SK-N-SH treated with all-trans-retinoic acid at 6 μM for 48 hours (cell line): Measurements from ENCODE around the gene DYNLRB1.

Experiments used
- ATAC-seq: fragments of 200-7000 bp; cut with Tn5 transposase; 3 replicates; pipeline ENCODE4 v1.9.1; 2020; ENCODE audit warnings: mild to moderate bottlenecking, moderate library complexity
- ARNTL ChIP-seq: fragments of 450-650 bp; formaldehyde crosslinking; IDR thresholded peaks from 2 replicates; pipeline ENCODE4 v1.5.0; 2020; ENCODE audit warnings: low read depth, mild to moderate bottlenecking, moderate library complexity, borderline replicate concordance
- BACH2 ChIP-seq: fragments of 250-450 bp; sonication (Bioruptor Pico); IDR thresholded peaks from 2 replicates; pipeline ENCODE4 v1.9.0; 2021; ENCODE audit warnings: mild to moderate bottlenecking, borderline replicate concordance
- CREB5 ChIP-seq: fragments of 250-450 bp; sonication (Bioruptor Pico); IDR thresholded peaks from 2 replicates; pipeline ENCODE4 v1.5.1; 2020; ENCODE audit warnings: low read depth, mild to moderate bottlenecking, moderate library complexity
- CSDC2 ChIP-seq: fragments of 250-450 bp; sonication (Bioruptor Pico); IDR thresholded peaks from 2 replicates; pipeline ENCODE4 v1.5.0; 2020; ENCODE audit warnings: mild to moderate bottlenecking, moderate library complexity
- CSRNP3 ChIP-seq: fragments of 250-450 bp; sonication (Bioruptor Pico); IDR thresholded peaks from 2 replicates; pipeline ENCODE4 v1.5.1; 2021; ENCODE audit warnings: mild to moderate bottlenecking, moderate library complexity
- ESRRG ChIP-seq: fragments of 250-450 bp; sonication (Bioruptor Pico); IDR thresholded peaks from 2 replicates; pipeline ENCODE4 v1.6.1; 2021; ENCODE audit warnings: mild to moderate bottlenecking
- GLIS3 ChIP-seq: fragments of 250-450 bp; sonication (Bioruptor Pico); IDR thresholded peaks from 2 replicates; pipeline ENCODE4 v1.5.0; 2020; ENCODE audit warnings: mild to moderate bottlenecking, moderate library complexity
- ISL1 ChIP-seq: fragments of 250-450 bp; sonication (Bioruptor Pico); IDR thresholded peaks from 2 replicates; pipeline ENCODE4 v2.1.2; 2022; ENCODE audit warnings: mild to moderate bottlenecking, moderate library complexity
- PATZ1 ChIP-seq: fragments of 250-450 bp; sonication (Bioruptor Pico); IDR thresholded peaks from 2 replicates; pipeline ENCODE4 v1.8.0; 2020; ENCODE audit warnings: mild to moderate bottlenecking, moderate library complexity, borderline replicate concordance
- POU6F1 ChIP-seq: fragments of 250-450 bp; sonication (Bioruptor Pico); IDR thresholded peaks from 2 replicates; pipeline ENCODE4 v1.8.0; 2021; ENCODE audit warnings: low read depth, mild to moderate bottlenecking, moderate library complexity, borderline replicate concordance
- PPARA ChIP-seq: fragments of 250-450 bp; sonication (Bioruptor Pico); IDR thresholded peaks from 2 replicates; pipeline ENCODE4 v1.5.0; 2020; ENCODE audit warnings: mild to moderate bottlenecking, borderline replicate concordance
- RARB ChIP-seq: fragments of 250-450 bp; sonication (Bioruptor Pico); IDR thresholded peaks from 2 replicates; pipeline ENCODE4 v1.8.0; 2021; ENCODE audit warnings: mild to moderate bottlenecking, moderate library complexity
- TCF4 ChIP-seq: fragments of 250-450 bp; sonication (Bioruptor Pico); IDR thresholded peaks from 2 replicates; pipeline ENCODE4 v1.8.0; 2021; ENCODE audit warnings: mild to moderate bottlenecking, moderate library complexity, borderline replicate concordance
- TSHZ2 ChIP-seq: fragments of 250-450 bp; sonication (Bioruptor Pico); IDR thresholded peaks from 2 replicates; pipeline ENCODE4 v1.5.0; 2020; ENCODE audit warnings: mild to moderate bottlenecking, moderate library complexity
- ZC3H10 ChIP-seq: fragments of 250-450 bp; sonication (Bioruptor Pico); IDR thresholded peaks from 2 replicates; pipeline ENCODE4 v1.5.1; 2021; ENCODE audit warnings: mild to moderate bottlenecking, moderate library complexity
- ZFP3 ChIP-seq: fragments of 250-450 bp; sonication (Bioruptor Pico); IDR thresholded peaks from 2 replicates; pipeline ENCODE4 v1.5.0; 2020; ENCODE audit warnings: mild to moderate bottlenecking, moderate library complexity
- ZFP30 ChIP-seq: fragments of 450-650 bp; formaldehyde crosslinking; IDR thresholded peaks from 2 replicates; pipeline ENCODE4 v1.5.0; 2022; ENCODE audit warnings: mild to moderate bottlenecking, moderate library complexity
- ZNF565 ChIP-seq: fragments of 450-650 bp; formaldehyde crosslinking; conservative IDR thresholded peaks from 2 replicates; pipeline ENCODE4 v1.5.0; 2020; ENCODE audit warnings: low read depth, mild to moderate bottlenecking, moderate library complexity
- ZNF70 ChIP-seq: fragments of 450-650 bp; formaldehyde crosslinking; IDR thresholded peaks from 2 replicates; pipeline ENCODE4 v1.5.0; 2020; ENCODE audit warnings: mild to moderate bottlenecking, moderate library complexity
- ZNF8 ChIP-seq: fragments of 450-650 bp; formaldehyde crosslinking; IDR thresholded peaks from 2 replicates; pipeline ENCODE4 v1.5.0; 2020; ENCODE audit warnings: mild to moderate bottlenecking, moderate library complexity

DYNLRB1 gene

GRCh38 chr20:34532320-34532719 is 16.1 kb downstream of the DYNLRB1 start:
- no peak for TF ChIP-seq PATZ1 (CRISPR knock-in tag)
- no peak for TF ChIP-seq ZFP30 (CRISPR knock-in tag)
- TF ChIP-seq CSRNP3: no peak
- no peak for TF ChIP-seq TCF4 (CRISPR knock-in tag)
- TF ChIP-seq ZNF8: no peak
- no peak for TF ChIP-seq PPARA
- TF ChIP-seq ZC3H10 (CRISPR knock-in tag): no peak
- no peak for TF ChIP-seq CREB5 (CRISPR knock-in tag)
- TF ChIP-seq GLIS3 (CRISPR knock-in tag): no peak
- no peak for TF ChIP-seq ZFP3 (CRISPR knock-in tag)
- TF ChIP-seq RARB (CRISPR knock-in tag): no peak
- TF ChIP-seq POU6F1 (CRISPR knock-in tag): no peak
- no peak for TF ChIP-seq CSDC2 (CRISPR knock-in tag)
- TF ChIP-seq BACH2 (CRISPR knock-in tag): no peak
- TF ChIP-seq ZNF565 (CRISPR knock-in tag): no peak
- TF ChIP-seq TSHZ2 (CRISPR knock-in tag): no peak
- no peak for TF ChIP-seq ESRRG (CRISPR knock-in tag)
- no peak for TF ChIP-seq ZNF70 (CRISPR knock-in tag)
- TF ChIP-seq, all 23 proteins: peak for 0
- no peak for ATAC-seq

GRCh38 chr20:34532756-34533155 is 16.5 kb downstream of the DYNLRB1 start:
- no peak for TF ChIP-seq ZC3H10 (CRISPR knock-in tag)
- TF ChIP-seq GLIS3 (CRISPR knock-in tag): no peak
- TF ChIP-seq ARNTL (CRISPR knock-in tag): no peak
- TF ChIP-seq ZNF8: no peak

GRCh38 chr20:34534391-34535165 is 18.4 kb downstream of the DYNLRB1 start:
- no peak for ATAC-seq
- TF ChIP-seq RARB (CRISPR knock-in tag) (no peak), POU6F1 (CRISPR knock-in tag) (no peak), ZC3H10 (CRISPR knock-in tag) (no peak), CSDC2 (CRISPR knock-in tag) (no peak), ISL1 (CRISPR knock-in tag) (no peak), ZNF8 (no peak), ESRRG (CRISPR knock-in tag) (no peak), ZFP30 (CRISPR knock-in tag) (no peak), ZNF70 (CRISPR knock-in tag) (no peak), CREB5 (CRISPR knock-in tag) (no peak), ZFP3 (CRISPR knock-in tag) (no peak), PPARA (no peak), ZNF565 (CRISPR knock-in tag) (no peak), TSHZ2 (CRISPR knock-in tag) (no peak)

More at GRCh38 chr20:34532756-34533155, 16.5 kb downstream of the DYNLRB1 start:
- ATAC-seq: no peak
